H9 (cell line): ENCODE measurements around the gene CYRIA. TPM values are rescaled to one million over a fixed set of nuclear protein-coding genes. Genes with fewer than 3 reads are reported as not detected.

Experiments used
- DNase-seq: peaks from one replicate; pipeline ENCODE4 v3.0.0-alpha.2; 2017
- H2AFZ ChIP-seq: one replicate; pipeline ENCODE4 v1.6.1; 2013; ENCODE audit warnings: mild to moderate bottlenecking, low read length, control low read depth, moderate library complexity
- H2AK5ac ChIP-seq: 2 replicates; pipeline ENCODE4 v1.6.1; 2013; ENCODE audit warnings: low read length, control low read depth, mixed read lengths; ENCODE audit not compliant: insufficient read length
- H2BK120ac ChIP-seq: one replicate; pipeline ENCODE4 v1.6.1; 2013; ENCODE audit warnings: low read depth, mild to moderate bottlenecking, low read length, control low read depth, inconsistent platforms; ENCODE audit not compliant: poor library complexity, severe bottlenecking
- H2BK12ac ChIP-seq: 2 replicates; pipeline ENCODE4 v1.6.1; 2013; ENCODE audit warnings: low read length, control low read depth, mixed read lengths, low read depth; ENCODE audit not compliant: insufficient read length
- H2BK15ac ChIP-seq: 2 replicates; pipeline ENCODE4 v1.6.1; 2013; ENCODE audit warnings: low read depth, low read length, control low read depth
- H2BK20ac ChIP-seq: one replicate; pipeline ENCODE4 v1.6.1; 2013; ENCODE audit warnings: low read depth, mild to moderate bottlenecking, low read length, control low read depth, inconsistent platforms; ENCODE audit not compliant: poor library complexity, severe bottlenecking
- H2BK5ac ChIP-seq: 2 replicates; pipeline ENCODE4 v1.6.1; 2013; ENCODE audit warnings: low read length, control low read depth, mixed read lengths; ENCODE audit not compliant: insufficient read length
- H3K14ac ChIP-seq: 2 replicates; pipeline ENCODE4 v1.6.1; 2013; ENCODE audit warnings: low read length, control low read depth; ENCODE audit not compliant: insufficient read depth
- H3K18ac ChIP-seq: 2 replicates; pipeline ENCODE4 v1.6.1; 2013; ENCODE audit warnings: low read depth, mild to moderate bottlenecking, mixed read lengths, low read length, control low read depth; ENCODE audit not compliant: insufficient read length
- H3K23ac ChIP-seq: 2 replicates; pipeline ENCODE4 v1.6.1; 2013; ENCODE audit warnings: low read length, control low read depth, mixed read lengths, low read depth; ENCODE audit not compliant: insufficient read length
- H3K23me2 ChIP-seq: 2 replicates; pipeline ENCODE4 v1.6.1; 2013; ENCODE audit warnings: low read depth, mild to moderate bottlenecking, mixed read lengths, low read length, control low read depth; ENCODE audit not compliant: insufficient read length, poor library complexity, severe bottlenecking
- H3K27ac ChIP-seq: 2 replicates; pipeline ENCODE4 v1.5.1; 2013; ENCODE audit warnings: low read length, control low read depth, mixed read lengths, low read depth; ENCODE audit not compliant: insufficient read length
- H3K27me3 ChIP-seq: 2 replicates; pipeline ENCODE4 v1.6.1; 2013; ENCODE audit warnings: low read length, control low read depth, inconsistent platforms; ENCODE audit not compliant: insufficient read depth
- H3K4ac ChIP-seq: 2 replicates; pipeline ENCODE4 v1.6.1; 2013; ENCODE audit warnings: low read depth, mild to moderate bottlenecking, control low read depth, inconsistent platforms, low read length, moderate library complexity
- H3K4me1 ChIP-seq: 2 replicates; pipeline ENCODE4 v1.6.1; 2013; ENCODE audit warnings: low read length, control low read depth, inconsistent platforms; ENCODE audit not compliant: insufficient read depth
- H3K4me2 ChIP-seq: 2 replicates; pipeline ENCODE4 v1.6.1; 2013; ENCODE audit warnings: low read length, control low read depth, mixed read lengths; ENCODE audit not compliant: insufficient read length, insufficient read depth
- H3K56ac ChIP-seq: 2 replicates; pipeline ENCODE4 v1.6.1; 2013; ENCODE audit warnings: low read depth, mild to moderate bottlenecking, mixed read lengths, low read length, control low read depth; ENCODE audit not compliant: insufficient read length
- H3K79me1 ChIP-seq: 2 replicates; pipeline ENCODE4 v1.6.1; 2013; ENCODE audit warnings: low read depth, mild to moderate bottlenecking, moderate library complexity, low read length, control low read depth, inconsistent platforms; ENCODE audit not compliant: insufficient read depth, poor library complexity, severe bottlenecking
- H3K79me2 ChIP-seq: 2 replicates; pipeline ENCODE4 v1.6.1; 2013; ENCODE audit warnings: low read length, control low read depth, inconsistent platforms; ENCODE audit not compliant: insufficient read depth
- H3K9ac ChIP-seq: 2 replicates; pipeline ENCODE4 v1.6.1; 2013; ENCODE audit warnings: low read length, control low read depth, mixed read lengths; ENCODE audit not compliant: insufficient read length; ENCODE audit errors: extremely low read depth
- H3K9me3 ChIP-seq: one replicate; pipeline ENCODE4 v1.6.1; 2013; ENCODE audit warnings: low read depth, low read length, inconsistent platforms; ENCODE audit not compliant: control insufficient read depth
- H3T11ph ChIP-seq: one replicate; pipeline ENCODE4 v1.6.1; 2013; ENCODE audit warnings: mild to moderate bottlenecking, low read length, control low read depth, inconsistent platforms
- H4K20me1 ChIP-seq: one replicate; pipeline ENCODE4 v1.6.1; 2013; ENCODE audit not compliant: control insufficient read depth, insufficient read length, insufficient read depth
- H4K5ac ChIP-seq: 2 replicates; pipeline ENCODE4 v1.6.1; 2013; ENCODE audit warnings: low read depth, mild to moderate bottlenecking, mixed read lengths, low read length, control low read depth; ENCODE audit not compliant: insufficient read length
- H4K8ac ChIP-seq: replicated peaks from 2 replicates; pipeline ENCODE4 v1.6.1; 2013; ENCODE audit warnings: low read length, control low read depth, mixed read lengths, low read depth; ENCODE audit not compliant: insufficient read length
- H4K91ac ChIP-seq: 2 replicates; pipeline ENCODE4 v1.6.1; 2013; ENCODE audit warnings: low read depth, mild to moderate bottlenecking, moderate library complexity, mixed read lengths, low read length, control low read depth; ENCODE audit not compliant: insufficient read length
- H3K27ac Mint-ChIP-seq, 3 experiments: 2 replicates in 2 of 3; 3 replicates in 1 of 3; pipeline ENCODE4 v1.8.0; 2020 to 2021; ENCODE audit warnings: mixed read lengths in 3 of 3, mild to moderate bottlenecking in 1 of 3, moderate library complexity in 1 of 3
- H3K27me3 Mint-ChIP-seq: 2 replicates; pipeline ENCODE4 v1.8.0; 2021; ENCODE audit warnings: low read depth, mild to moderate bottlenecking, moderate library complexity, mixed read lengths
- H3K36me3 Mint-ChIP-seq, 3 experiments: 2 replicates in 2 of 3; 3 replicates in 1 of 3; pipeline ENCODE4 v1.8.0; 2020 to 2021; ENCODE audit warnings: low read depth in 3 of 3, mixed read lengths in 3 of 3; ENCODE audit not compliant: insufficient read depth in 1 of 3
- H3K4me1 Mint-ChIP-seq, 2 experiments: 2 replicates each; pipeline ENCODE4 v1.8.0; 2020; ENCODE audit warnings: mixed read lengths in 2 of 2
- H3K4me3 Mint-ChIP-seq, 2 experiments: 2 replicates in 1 of 2; 3 replicates in 1 of 2; pipeline ENCODE4 v1.8.0; 2020 to 2021; ENCODE audit warnings: mild to moderate bottlenecking in 2 of 2, mixed read lengths in 2 of 2, moderate library complexity in 1 of 2
- H3K9me3 Mint-ChIP-seq, 2 experiments: 2 replicates in 1 of 2; 3 replicates in 1 of 2; pipeline ENCODE4 v1.8.0; 2020; ENCODE audit warnings: mild to moderate bottlenecking in 2 of 2, mixed read lengths in 2 of 2, moderate library complexity in 1 of 2
- WGBS: extraction: QIAGEN DNeasy Blood & Tissue Kit; methylation state at CpG from one replicate; pipeline ENCODE4 v1.1.7; 2013; ENCODE audit warnings: missing lambda C conversion rate, low lambda C conversion rate, mixed read lengths; ENCODE audit not compliant: insufficient read length; ENCODE audit errors: extremely low coverage; 5-methylcytosine and 5-hydroxymethylcytosine counted together
- total RNA-seq: library from RNA; stranded (reverse); gene quantifications from 2 replicates; pipeline ENCODE4 v1.2.1, GENCODE V29; 2021
- TF ChIP-seq, protein P1 (sequence below): fragments of 200-600 bp; sonication (generic); conservative IDR thresholded peaks from 3 replicates; pipeline ENCODE4 v1.8.0; 2021; ENCODE audit warnings: antibody characterized with exemption, mild to moderate bottlenecking

CYRIA gene
- total RNA-seq, 1 experiment from 2014 or later, result 2.3 TPM

DNA sequence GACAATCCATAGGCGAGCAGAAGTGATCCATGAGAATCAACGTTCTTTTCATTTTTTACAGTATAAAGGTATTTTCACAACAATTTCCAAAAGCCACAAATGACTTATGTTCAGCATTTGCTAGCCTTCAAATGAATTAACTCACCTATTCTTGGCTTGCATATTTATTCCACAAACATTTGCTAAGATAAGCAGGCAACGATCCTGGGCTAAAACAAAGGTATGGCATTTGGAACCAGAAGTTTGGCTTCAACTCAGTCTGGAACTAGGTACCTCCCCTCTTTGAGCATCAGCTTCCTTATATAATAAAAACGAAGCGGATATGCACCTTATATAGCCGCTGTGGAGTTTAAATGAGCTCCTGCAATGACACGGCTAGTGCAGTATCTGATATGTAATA, 20.5 kb downstream of the CYRIA start:
- Histone ChIP-seq H3K9me3 (no peaks in the 10 kb centered on the region), H3T11ph (no peak overlapping the region)
- H3K4me3 Mint-ChIP-seq, result no peak overlapping the region

More for the DNA sequence above, 20.5 kb downstream of the CYRIA start:
- H3K36me3 Mint-ChIP-seq, result no peaks in the 10 kb centered on the region
- DNase-seq, result no peak
- Histone ChIP-seq H4K20me1 (no peaks in the 10 kb centered on the region), H3K9ac (no peak overlapping the region), H3K4me1 (no peaks in the 10 kb centered on the region; the same call in 1 of the 2 replicates), H4K8ac (no peak overlapping the region), H3K56ac (no peak overlapping the region), H2BK20ac (no peak overlapping the region), H3K79me1 (no peaks in the 10 kb centered on the region), H3K23ac (no peak overlapping the region), H2BK12ac (no peak overlapping the region), H3K27me3 (peaks cover 2% of the 10 kb centered on the region; the same call in 1 of the 2 replicates), H3K79me2 (no peaks in the 10 kb centered on the region), H4K91ac (no peak overlapping the region), H3K14ac (no peak overlapping the region), H3K23me2 (no peaks in the 10 kb centered on the region), H3K27ac (no peak overlapping the region), H4K5ac (no peak overlapping the region), H2AFZ (no peak overlapping the region), H3K18ac (no peak overlapping the region), H2AK5ac (no peak overlapping the region), H2BK15ac (no peak overlapping the region), H2BK5ac (no peak overlapping the region), H3K4ac (no peak overlapping the region), H2BK120ac (no peak overlapping the region), H3K4me2 (no peak overlapping the region)
- H3K9me3 Mint-ChIP-seq, result no peaks in the 10 kb centered on the region
- H3K4me1 Mint-ChIP-seq, result peaks cover 9 to 14% of the 10 kb centered on the region in 2 experiments
- TF ChIP-seq, protein P1, sequence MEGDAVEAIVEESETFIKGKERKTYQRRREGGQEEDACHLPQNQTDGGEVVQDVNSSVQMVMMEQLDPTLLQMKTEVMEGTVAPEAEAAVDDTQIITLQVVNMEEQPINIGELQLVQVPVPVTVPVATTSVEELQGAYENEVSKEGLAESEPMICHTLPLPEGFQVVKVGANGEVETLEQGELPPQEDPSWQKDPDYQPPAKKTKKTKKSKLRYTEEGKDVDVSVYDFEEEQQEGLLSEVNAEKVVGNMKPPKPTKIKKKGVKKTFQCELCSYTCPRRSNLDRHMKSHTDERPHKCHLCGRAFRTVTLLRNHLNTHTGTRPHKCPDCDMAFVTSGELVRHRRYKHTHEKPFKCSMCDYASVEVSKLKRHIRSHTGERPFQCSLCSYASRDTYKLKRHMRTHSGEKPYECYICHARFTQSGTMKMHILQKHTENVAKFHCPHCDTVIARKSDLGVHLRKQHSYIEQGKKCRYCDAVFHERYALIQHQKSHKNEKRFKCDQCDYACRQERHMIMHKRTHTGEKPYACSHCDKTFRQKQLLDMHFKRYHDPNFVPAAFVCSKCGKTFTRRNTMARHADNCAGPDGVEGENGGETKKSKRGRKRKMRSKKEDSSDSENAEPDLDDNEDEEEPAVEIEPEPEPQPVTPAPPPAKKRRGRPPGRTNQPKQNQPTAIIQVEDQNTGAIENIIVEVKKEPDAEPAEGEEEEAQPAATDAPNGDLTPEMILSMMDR, result no peak
- H3K27me3 Mint-ChIP-seq, result no peaks in the 10 kb centered on the region
- WGBS, result no CpG with 5 or more reads among the region's 7 CpGs
- no peak overlapping the region for H3K27ac Mint-ChIP-seq
